GM23248 (cell line): Measurements from ENCODE around the gene KLKB1.

Experiments used
- EZH2 ChIP-seq: fragments of 200-600 bp; sonication (generic); IDR thresholded peaks from 2 replicates; pipeline ENCODE4 v1.6.1; 2018; ENCODE audit warnings: antibody characterized with exemption, mild to moderate bottlenecking; ENCODE audit not compliant: insufficient read depth, poor library complexity, severe bottlenecking
- EZH2phosphoT487 ChIP-seq: fragments of 200-600 bp; sonication (generic); IDR thresholded peaks from 2 replicates; pipeline ENCODE4 v1.6.1; 2018; ENCODE audit warnings: antibody characterized with exemption, moderate library complexity, mild to moderate bottlenecking, low read depth; ENCODE audit not compliant: insufficient read depth

- TF ChIP-seq EZH2, result no peak
- TF ChIP-seq EZH2phosphoT487, result no peak
Measured at GRCh38 chr4:186189656-186190055, 37.7 kb upstream of the KLKB1 start.
